Measurements from ENCODE around the gene ORC1. TPM values are rescaled to one million over a fixed set of nuclear protein-coding genes. Genes with fewer than 3 reads are reported as not detected.

ORC1 gene
- total and polyA plus RNA-seq, 12 donors = 0.56 to 3.7 (median 0.88) TPM; not detected in 2

GRCh38 chr1:52341655-52342260 is 62.5 kb downstream of the ORC1 start:
- no peak overlapping the region for H3K4me3 ChIP-seq
- DNase-seq = no peak
- no peak overlapping the region for H3K27ac ChIP-seq
- whole genome bisulfite sequencing, 4 donors = 78 to 91% (median 85%) methylated on average over 6 to 7 of the region's 7 CpGs
- H3K36me3 ChIP-seq (replicated peaks in 1 of 2) = no peaks in the 10 kb centered on the region
- no peak for TF ChIP-seq POLR2A (IDR thresholded peaks at IDR 0.05)
- TF ChIP-seq, protein P1, sequence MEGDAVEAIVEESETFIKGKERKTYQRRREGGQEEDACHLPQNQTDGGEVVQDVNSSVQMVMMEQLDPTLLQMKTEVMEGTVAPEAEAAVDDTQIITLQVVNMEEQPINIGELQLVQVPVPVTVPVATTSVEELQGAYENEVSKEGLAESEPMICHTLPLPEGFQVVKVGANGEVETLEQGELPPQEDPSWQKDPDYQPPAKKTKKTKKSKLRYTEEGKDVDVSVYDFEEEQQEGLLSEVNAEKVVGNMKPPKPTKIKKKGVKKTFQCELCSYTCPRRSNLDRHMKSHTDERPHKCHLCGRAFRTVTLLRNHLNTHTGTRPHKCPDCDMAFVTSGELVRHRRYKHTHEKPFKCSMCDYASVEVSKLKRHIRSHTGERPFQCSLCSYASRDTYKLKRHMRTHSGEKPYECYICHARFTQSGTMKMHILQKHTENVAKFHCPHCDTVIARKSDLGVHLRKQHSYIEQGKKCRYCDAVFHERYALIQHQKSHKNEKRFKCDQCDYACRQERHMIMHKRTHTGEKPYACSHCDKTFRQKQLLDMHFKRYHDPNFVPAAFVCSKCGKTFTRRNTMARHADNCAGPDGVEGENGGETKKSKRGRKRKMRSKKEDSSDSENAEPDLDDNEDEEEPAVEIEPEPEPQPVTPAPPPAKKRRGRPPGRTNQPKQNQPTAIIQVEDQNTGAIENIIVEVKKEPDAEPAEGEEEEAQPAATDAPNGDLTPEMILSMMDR (IDR thresholded peaks at IDR 0.05) = no peak
- no peaks in the 10 kb centered on the region for H3K9me3 ChIP-seq (replicated peaks in 1 of 3)
- intact Hi-C loops (cut with DNase I) = no loop called here
- no peaks in the 10 kb centered on the region for H3K27me3 ChIP-seq
- H3K4me1 ChIP-seq (replicated peaks in 1 of 2) = no peaks in the 10 kb centered on the region

- no peak for TF ChIP-seq POLR2A (IDR thresholded peaks at IDR 0.05)
- TF ChIP-seq, protein P1 (IDR thresholded peaks at IDR 0.05) = no peak
- Histone ChIP-seq H3K4me1 (replicated peaks in 1 of 2) (no peaks in the 10 kb centered on the region), H3K27ac (no peak overlapping the region), H3K4me3 (no peak overlapping the region), H3K27me3 (no peaks in the 10 kb centered on the region), H3K36me3 (replicated peaks in 1 of 2) (peaks cover 0 to 4% of the 10 kb centered on the region in 2 donors), H3K9me3 (replicated peaks in 1 of 3) (no peaks in the 10 kb centered on the region)
- no peak for DNase-seq
- WGBS, 4 donors = 83 to 100% (median 91%) methylated on average over 2 of the region's 2 CpGs
- intact Hi-C loops (cut with DNase I) = no loop called here
These were observed 66.8 kb downstream of the ORC1 start for GRCh38 chr1:52337439-52337838.

DNA sequence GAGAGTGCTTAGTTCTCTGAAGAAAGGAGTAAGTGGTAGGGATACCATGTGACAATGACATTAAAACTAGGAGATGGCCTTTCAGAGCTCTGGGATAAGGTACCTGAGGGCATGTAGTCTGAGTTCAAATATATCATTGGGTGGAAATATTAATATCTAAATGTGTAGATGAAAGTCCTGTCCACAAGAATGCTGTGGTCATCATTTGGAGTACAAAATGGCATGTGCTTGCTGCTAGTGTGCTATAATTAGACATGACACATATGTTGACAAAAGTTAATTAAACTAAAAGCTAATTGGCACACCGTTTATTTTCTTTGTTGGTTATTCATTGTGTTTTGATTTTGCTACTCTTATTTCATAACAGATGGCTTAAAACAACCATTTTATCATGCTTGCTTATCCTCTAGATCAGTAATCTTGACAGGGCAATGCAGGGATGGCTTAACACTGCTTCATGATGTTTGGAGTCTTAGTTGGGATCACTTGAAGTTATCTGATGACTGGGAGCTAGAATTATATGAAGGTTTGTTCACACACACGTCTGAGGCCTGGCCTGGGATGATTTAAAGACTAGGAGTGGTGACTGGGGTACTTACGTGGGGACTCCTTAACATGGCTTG is 69.2 kb downstream of the ORC1 start:
- Histone ChIP-seq H3K9me3 (replicated peaks in 1 of 3) (no peaks in the 10 kb centered on the region), H3K4me3 (no peak overlapping the region), H3K36me3 (replicated peaks in 1 of 2) (peaks cover 0 to 4% of the 10 kb centered on the region in 2 donors), H3K4me1 (replicated peaks in 1 of 2) (no peaks in the 10 kb centered on the region), H3K27ac (no peak overlapping the region), H3K27me3 (no peaks in the 10 kb centered on the region)
- intact Hi-C loops (cut with DNase I) = no loop called here
- 84 to 98% (median 90%) methylated on average over 3 of the region's 3 CpGs for WGBS, 4 donors
- TF ChIP-seq, protein P1 (IDR thresholded peaks at IDR 0.05) = no peak
- no peak for TF ChIP-seq POLR2A (IDR thresholded peaks at IDR 0.05)
- no peak for DNase-seq

DNA sequence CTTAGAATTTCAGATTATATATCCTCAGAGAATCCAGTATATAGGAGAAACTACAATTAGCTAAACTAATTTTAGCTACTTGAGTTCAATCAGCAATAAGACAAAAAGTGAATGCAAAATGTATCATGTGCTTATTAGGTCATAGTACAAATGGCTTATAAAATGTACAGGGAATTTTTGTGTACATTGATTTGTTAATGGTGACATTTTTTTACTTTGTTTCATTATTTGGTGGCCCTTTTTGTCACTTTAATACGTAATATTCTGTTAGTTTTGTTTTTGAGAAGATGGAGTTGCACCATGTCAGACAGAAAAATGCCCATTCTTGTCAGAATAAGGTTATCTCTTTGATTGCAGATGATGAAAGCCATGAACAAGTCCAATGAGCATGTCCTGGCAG is 71.8 kb downstream of the ORC1 start:
- no peak for TF ChIP-seq POLR2A (IDR thresholded peaks at IDR 0.05)
- TF ChIP-seq, protein P1 (IDR thresholded peaks at IDR 0.05) = no peak
- intact Hi-C loops (cut with DNase I) = no loop called here
- H3K27ac ChIP-seq = no peak overlapping the region
- H3K36me3 ChIP-seq (replicated peaks in 1 of 2) = peaks cover 0 to 4% of the 10 kb centered on the region in 2 donors
- H3K27me3 ChIP-seq = no peaks in the 10 kb centered on the region
- H3K4me3 ChIP-seq = no peak overlapping the region
- no peak for DNase-seq
- 79 to 98% (median 91%) methylated on average over 1 of the region's 1 CpG for WGBS, 4 donors
- H3K4me1 ChIP-seq (replicated peaks in 1 of 2) = peaks cover 0 to 4% of the 10 kb centered on the region in 2 donors
- no peaks in the 10 kb centered on the region for H3K9me3 ChIP-seq (replicated peaks in 1 of 3)
